OCI-LY7 (cell line): Measurements from ENCODE around the gene GP2.

ENCODE experiments used
- EZH2phosphoT487 ChIP-seq: fragments of 200-600 bp; sonication (generic); IDR thresholded peaks from 2 replicates; pipeline ENCODE4 v1.6.1; 2018; ENCODE audit warnings: low read depth, borderline replicate concordance, mild to moderate bottlenecking, mixed run types, antibody characterized with exemption, low read length, moderate library complexity, mixed read lengths
- TF ChIP-seq, protein P1 (sequence below): fragments of 200-600 bp; sonication (generic); conservative IDR thresholded peaks from 2 replicates; pipeline ENCODE4 v1.5.1; 2014; ENCODE audit warnings: mild to moderate bottlenecking, antibody characterized with exemption, low read length, moderate library complexity, mixed read lengths

DNA sequence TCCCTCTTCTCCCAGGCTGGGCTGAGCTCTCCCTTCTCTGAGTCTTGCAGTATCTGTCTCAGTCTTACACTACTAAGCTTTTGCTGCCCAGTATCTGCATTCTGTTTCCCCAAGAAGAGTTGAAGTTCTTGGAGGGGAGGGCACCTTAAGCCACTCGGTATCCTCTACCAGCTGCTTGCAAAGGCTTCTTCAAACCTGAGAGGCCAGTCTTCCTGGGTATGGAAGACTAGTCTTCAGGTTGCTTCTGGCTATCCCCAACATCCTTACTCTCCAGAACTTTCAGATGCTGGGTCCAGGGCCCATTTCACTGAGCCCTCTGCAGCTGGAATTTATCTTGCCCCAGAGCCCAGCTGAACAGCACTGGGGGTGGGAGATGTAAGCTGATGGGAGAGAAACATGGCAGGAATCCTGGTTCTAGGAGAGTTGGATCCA lies 20.1 kb downstream of the GP2 start:
- TF ChIP-seq, protein P1, sequence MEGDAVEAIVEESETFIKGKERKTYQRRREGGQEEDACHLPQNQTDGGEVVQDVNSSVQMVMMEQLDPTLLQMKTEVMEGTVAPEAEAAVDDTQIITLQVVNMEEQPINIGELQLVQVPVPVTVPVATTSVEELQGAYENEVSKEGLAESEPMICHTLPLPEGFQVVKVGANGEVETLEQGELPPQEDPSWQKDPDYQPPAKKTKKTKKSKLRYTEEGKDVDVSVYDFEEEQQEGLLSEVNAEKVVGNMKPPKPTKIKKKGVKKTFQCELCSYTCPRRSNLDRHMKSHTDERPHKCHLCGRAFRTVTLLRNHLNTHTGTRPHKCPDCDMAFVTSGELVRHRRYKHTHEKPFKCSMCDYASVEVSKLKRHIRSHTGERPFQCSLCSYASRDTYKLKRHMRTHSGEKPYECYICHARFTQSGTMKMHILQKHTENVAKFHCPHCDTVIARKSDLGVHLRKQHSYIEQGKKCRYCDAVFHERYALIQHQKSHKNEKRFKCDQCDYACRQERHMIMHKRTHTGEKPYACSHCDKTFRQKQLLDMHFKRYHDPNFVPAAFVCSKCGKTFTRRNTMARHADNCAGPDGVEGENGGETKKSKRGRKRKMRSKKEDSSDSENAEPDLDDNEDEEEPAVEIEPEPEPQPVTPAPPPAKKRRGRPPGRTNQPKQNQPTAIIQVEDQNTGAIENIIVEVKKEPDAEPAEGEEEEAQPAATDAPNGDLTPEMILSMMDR, result no peak
- TF ChIP-seq EZH2phosphoT487, result no peak
